Mucosa of gallbladder (tissue), 1 donor: ENCODE measurements around the gene CFL1. TPM values are rescaled to one million over a fixed set of nuclear protein-coding genes. Genes with fewer than 3 reads are reported as not detected.

Experiments used
- DNase-seq: peaks from one replicate; pipeline ENCODE4 v3.0.0-alpha.2; 2020; ENCODE audit warnings: low spot score
- total RNA-seq: library from RNA; stranded (reverse); gene quantifications from one replicate; pipeline ENCODE4 v1.2.1, GENCODE V29; 2021
- donor health status: DM: no; HTN: no; CAD: no.

The CFL1 gene
- total RNA-seq, 1 donor from 2014 or later: 692 TPM

DNA sequence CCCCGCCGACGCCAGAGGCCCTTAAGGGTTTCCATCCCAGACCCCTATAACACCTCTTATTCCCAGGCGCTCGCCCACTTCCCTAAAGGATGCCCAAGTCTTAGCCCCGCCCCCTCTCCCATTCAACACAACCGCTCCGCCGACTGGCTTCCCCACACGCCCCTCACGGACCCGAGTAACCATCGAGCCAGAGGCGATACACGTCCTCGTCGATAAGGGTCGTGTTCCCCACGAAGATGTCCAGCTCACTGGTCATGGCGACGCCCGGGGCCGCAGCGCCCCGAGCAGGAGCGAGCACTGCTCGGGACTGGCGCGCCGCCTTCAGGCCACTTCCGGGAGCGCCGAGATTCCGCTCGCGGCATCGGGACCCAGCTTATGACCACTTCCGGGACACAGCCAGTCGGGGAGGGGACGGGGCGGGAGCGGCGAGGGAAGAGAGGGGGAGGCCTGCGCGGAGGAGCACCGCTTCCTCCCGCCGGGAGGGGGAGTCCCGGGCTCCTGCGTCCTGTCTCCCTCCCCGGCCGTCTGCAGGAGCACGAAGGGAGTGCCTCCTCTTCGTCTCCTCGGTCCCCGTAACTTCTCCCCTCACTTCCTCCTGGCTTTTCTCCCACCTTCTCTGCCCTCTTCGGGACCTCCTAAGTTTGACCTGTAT is 30.3 kb upstream of the CFL1 start, which contains the start of gene FIBP:
TSS of gene FIBP (minus strand) at position 309 of the 652 bp plus-strand sequence. CDS start at position 256, 53 bp downstream.
- peak; percentile 97 for DNase-seq

- DNase-seq: no peak
These were observed 29.8 kb upstream of the CFL1 start for GRCh38 chr11:65887723-65888162.

- DNase-seq: no peak
These were observed 29.1 kb upstream of the CFL1 start for GRCh38 chr11:65886826-65887722.

GRCh38 chr11:65885808-65886536 is 28.0 kb upstream of the CFL1 start:
- no peak for DNase-seq

DNA sequence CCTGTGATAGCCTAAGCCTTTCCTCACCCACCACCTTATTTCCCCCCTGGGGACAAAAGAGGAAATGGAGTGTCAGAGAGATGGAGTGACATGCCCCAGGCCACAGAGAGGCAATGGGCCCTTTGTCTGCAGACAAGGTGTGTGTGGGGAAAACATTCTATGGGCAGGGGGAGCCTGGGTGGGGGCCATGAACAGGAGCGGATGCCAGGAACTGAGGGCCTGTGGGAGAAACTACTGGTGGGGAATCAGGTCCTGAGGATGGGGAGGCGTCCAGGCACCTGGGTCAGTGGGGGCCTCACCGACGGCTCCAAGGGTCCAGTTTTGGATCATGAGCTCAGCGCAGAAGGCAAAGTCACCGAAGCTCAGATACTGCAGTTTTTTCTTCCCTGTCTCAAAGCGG is 27.3 kb upstream of the CFL1 start:
- no peak for DNase-seq

GRCh38 chr11:65884716-65885092 is 26.7 kb upstream of the CFL1 start:
- peak; percentile 73 for DNase-seq

DNA sequence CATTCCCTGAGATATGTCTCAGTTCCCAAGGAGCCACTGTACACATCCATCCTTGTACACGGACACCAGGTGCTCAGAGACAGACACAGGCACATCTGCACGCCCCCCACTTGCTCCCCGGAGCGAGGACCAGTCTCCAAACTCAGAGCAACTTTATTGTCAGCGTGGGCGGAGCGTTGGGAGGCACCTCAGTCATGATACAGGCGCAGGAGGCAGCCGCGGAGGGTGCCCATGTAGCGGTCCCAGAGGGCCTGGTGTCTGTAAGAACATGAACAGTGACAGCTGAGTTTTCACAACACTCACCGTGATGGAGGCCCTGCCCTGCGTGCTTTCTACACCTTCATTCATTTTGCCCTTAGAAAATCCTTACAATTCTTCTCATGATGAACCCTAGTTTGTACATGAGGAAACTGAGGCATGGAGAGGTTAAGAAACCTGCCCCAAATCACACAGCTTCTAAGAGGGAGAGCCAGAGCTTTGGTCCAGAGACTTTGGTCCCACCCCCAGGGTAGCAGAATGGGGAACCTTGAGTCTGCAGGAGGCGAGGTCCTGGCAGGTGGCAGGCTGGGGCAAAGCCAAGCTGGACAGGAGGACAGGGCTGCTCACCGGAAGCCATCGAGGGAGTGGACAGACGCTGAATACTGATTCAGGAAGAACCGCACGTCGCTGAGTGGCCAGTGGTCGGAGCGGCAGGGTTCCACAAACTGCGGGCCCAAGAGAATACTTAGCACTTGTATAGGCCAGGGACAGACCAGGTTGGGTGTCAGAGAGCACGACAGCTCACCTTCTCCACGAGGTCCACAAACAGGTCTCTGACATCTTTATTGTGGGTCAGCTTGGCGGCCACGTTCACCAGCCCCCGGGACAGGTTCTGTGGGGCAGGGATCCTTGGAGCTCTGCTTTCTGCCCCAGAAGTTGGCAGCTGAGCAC is 26.1 kb upstream of the CFL1 start:
- DNase-seq: no peak

- no peak for DNase-seq
These were observed 25.2 kb upstream of the CFL1 start for GRCh38 chr11:65883058-65883761.

GRCh38 chr11:65882120-65883057 is 24.4 kb upstream of the CFL1 start:
- DNase-seq: no peak

DNA sequence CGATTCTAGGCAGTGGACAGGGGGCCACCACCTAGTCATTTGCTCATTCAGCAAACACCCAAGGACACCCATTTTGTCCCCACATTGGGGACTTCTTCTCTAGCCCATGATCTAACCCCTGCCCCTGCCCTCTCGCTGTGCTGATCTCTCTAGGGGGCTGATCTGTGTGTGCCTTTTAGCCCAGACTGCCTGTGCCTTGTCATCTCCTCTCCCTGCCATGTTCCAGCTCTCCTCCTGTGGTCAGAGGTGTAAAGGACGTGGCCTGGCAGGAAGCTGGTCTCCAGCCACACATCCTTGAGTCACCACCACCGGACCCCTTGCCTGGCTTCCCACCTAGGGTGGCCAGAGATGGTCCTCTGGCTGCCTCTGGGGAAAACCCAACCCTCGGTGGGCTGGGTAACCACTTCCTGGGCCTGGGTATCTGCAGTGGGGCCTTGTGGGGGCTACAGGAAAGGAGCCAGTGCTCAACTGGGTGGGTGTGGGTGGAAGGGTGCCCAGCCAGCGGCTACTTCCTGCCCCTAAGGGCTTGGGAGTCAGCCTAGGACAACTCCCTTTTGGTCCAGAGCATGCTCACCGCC is 23.0 kb upstream of the CFL1 start:
- DNase-seq: no peak

- DNase-seq: no peak
These were observed 22.0 kb upstream of the CFL1 start for GRCh38 chr11:65880027-65880426.

- DNase-seq: no peak
These were observed 21.6 kb upstream of the CFL1 start, which contains the start of gene CTSW for GRCh38 chr11:65879617-65880016. Gene CTSW (plus strand): TSS chr11:65879837. CDS start chr11:65879855, 18 bp downstream.

DNA sequence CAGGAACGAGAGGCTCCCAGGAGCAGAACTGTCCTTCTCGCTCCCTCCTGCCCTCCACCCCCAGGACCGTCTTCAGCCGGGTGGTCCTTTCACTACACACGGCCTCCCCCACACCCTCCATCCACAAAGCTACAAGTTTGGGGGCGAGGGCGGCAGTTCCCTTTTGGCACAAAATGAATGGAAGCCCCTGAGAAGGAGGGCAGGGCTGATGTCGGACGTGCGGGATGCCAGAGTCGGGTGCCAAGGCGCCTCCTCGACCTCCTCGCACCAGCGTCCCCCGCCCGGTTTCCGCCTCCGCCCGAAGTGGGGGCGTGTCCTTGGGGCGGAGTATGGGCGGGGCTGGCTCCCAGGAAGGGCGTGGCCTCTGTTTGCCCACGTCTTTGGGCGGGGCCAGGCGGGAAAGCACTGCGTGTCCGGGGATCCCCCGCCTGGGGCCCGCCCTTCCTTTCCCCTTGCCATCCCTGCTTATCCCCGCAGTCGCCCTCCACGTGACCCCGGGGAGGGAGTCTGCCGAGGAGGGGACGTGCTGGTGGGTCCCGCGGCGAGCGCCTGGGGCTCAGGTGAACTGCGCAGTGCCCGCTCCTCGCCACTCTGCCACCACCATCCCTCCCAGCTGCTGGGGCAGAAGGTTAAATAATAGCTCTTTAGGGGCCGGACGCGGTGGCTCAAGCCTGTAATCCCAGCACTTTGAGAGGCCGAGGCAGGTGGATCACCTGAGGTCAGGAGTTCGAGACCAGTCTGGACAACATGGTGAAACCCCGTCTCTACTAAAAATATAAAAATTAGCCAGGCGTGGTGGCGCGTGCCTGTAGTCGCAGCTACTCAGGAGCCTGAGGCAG is 15.6 kb upstream of the CFL1 start:
- peak; percentile 94 for DNase-seq

- no peak for DNase-seq
These were observed 14.8 kb upstream of the CFL1 start, which contains the start of gene EFEMP2 for GRCh38 chr11:65872586-65873317. Gene EFEMP2 (minus strand): TSS chr11:65872800. CDS start chr11:65872354, 446 bp downstream.

DNA sequence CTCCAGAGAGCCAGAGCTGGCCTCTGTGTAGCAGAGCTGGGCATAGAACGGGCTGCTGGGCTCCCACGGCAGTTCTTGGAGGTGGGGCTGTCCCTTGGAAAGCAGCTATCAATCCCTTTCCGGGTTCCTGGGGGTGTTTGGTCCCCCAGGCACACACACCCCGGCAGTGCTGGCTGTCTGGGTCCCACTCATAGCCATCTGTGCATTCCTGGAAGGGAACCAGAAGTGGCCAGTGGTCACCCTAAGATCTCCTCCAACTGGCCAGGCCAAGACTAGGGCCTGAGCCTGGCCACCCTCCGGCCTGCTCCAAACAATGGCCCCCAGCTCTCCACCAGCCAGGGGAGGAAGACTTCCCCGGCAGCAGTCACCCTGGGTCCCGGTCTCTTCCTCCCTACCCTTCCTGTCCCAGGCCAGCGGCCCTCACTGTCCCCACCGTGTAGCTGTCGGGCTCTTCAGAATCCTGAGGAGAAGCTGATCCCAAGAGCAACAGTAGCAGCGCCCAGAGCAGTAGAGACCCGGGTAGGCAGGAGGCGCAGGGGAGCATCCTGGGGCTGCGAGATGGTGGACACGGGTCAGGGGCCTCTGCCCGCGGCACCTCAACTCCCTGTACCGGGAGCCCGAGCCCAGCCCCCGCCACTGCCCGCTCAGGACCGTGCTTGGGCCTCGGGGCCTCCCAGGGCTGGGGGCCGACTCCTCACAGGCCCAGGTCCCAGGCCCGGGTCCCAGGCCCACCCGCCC is 14.0 kb upstream of the CFL1 start:
- no peak for DNase-seq
